DLD1 (cell line): ENCODE data around the gene FNDC5.

ENCODE experiments used
- in situ Hi-C: cut with HindIII; loops from 2 replicates; pipeline ENCODE4 v1.10.0; 2017; ENCODE audit warnings: low sequenced_read_pairs

Gene FNDC5

GRCh38 chr1:32898056-32898455 is 27.3 kb upstream of the FNDC5 start:
- in situ Hi-C loops: no loop called here

GRCh38 chr1:32897082-32898049 is 26.7 kb upstream of the FNDC5 start:
- in situ Hi-C loops: no loop called here

DNA sequence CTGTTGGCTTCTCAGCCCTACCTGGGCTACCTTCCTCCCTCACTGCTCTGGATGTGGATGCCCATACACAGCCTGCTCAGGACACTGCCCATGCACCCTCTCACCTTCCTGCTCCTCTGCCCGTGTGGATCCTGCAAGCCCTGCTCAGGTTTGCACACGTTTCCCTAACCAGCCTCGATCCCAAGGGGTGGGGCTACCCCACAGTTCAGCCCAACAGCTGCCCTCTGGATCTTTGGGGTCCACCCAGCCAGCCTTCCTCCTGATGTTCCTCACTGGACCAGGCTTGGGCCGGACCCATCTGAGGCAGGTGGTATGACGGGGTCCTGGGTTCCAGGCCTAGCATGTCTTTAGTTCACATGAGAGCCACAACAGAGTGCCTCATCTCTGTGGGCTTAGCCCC is 25.7 kb upstream of the FNDC5 start:
- in situ Hi-C loops: no loop called here

DNA sequence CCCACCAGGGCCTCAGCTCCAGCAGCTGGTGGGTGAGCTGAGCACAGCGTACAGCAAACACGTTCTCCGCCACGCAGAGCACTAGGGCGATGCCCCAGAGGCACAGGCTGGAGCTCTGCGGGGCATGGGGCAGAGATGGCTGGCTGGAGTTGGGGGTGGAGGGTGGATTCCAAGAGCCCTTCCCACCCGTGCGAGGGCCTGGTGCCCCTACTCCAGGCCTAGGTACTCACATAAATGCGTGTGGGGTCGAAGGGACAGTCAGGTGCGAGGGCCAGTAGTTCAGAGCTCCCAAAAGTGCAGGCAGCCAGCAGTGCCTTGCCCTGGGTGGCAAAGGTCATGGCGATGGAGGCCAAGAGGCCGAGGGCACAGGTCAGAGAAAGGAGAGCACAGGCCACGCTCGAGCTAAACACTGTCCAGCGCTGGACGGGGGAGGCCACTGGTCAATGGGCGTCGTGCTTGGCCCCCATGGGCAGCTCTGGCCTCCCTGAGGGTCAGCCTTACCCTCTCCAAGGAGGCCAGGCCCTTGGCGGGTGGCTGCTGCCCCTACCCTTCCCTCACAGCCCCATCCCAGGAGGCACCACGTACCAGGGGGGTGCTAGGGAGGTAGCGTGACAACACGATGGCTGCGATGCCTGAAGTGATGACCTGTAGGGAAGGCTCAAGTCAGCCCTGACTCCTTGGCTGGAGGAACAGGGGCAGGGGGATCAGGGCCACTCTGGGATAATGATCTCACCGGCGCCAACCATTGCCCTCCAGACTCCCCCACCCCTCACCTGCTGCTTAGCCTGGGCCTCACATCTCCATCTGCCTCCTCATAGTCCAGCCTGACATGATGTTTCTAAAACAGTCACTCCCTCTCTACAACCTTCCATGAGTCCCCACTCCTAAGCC is 24.9 kb upstream of the FNDC5 start:
- in situ Hi-C loops: no loop called here

DNA sequence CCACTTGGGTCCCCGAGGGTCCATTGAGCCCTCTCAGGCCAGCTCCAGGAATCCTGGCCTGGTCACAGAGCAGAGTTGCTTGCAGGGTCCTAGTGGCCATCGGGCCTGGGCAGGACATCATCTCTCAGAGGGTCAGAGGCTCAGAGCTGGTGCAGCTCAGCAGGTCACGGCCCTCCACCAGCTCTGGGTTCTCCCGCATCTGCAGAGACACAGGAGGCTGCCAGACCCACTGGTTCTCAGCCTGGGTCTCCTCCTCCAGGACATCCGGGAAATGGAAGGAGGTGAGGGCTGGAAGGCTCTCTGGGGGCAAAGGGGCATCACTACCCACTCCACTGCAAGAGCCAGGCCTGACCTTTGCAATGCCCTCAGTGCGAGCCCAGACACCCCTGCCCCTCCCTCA is 24.0 kb upstream of the FNDC5 start:
- in situ Hi-C loops: no loop called here

DNA sequence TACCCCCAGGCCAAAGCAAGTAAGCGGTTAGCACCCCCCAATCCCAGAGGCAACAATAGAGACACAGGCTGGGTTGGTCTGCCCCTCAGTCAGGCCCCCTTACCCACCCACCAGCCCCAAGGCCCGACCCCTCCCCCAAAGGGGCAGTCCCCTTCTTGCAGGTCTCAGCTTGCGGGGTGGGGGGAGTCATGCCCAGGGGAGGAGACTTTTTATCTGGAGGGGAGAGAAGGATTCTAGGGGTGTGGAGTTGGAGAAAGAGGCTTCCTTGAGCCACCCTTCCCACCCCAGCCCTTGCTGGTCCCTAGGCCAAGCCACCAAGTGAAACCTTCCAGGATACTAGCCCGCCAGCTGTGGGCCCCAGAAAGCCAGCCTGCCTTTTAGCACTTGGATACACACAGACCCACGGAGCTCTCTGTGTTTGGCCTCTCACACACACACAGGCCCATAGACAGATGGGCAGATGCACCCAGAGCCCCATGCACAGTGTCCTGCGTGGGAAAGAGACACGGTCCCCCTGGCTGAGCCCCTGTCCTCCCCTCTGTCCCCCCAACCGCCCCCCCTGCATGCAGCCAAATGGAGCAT is 23.4 kb upstream of the FNDC5 start:
- in situ Hi-C loops: no loop called here

DNA sequence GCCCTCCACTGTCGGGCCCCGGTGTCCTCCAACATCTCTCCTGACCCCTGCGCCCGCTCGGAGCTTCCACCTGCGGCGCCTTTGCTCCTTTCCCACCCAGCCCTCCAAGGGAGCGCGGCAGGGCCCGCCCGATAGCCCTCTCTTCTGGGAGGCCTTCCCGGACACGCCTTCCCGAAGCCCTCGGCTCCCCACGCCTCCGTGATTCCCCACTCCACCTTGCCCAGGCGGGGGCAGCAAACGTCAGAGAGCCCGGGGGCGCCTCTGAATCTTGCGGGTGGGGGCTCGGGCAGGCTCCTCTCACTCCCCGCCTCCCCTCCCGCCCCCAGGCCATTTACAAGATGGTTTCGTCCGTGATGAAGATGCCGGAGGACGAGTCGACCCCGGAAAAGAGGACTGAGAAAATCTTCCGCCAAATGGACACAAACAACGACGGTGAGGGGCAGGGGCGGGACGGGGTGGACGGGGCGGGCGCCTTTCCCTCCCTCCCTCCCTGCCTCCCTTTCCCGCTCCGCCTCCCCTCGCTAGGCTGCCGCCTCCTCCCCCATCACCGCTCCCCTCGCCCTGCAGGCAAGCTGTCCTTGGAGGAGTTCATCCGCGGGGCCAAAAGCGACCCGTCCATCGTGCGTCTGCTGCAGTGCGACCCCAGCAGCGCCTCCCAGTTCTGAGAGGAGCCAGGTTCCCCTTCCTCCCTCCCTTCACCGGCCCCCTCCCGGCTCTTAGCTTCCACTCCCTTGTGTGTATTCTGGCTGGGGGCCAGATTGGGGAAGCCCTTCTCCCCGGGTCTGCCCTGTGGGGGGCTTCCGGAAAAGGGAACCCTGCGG is 22.7 kb upstream of the FNDC5 start:
- in situ Hi-C loops: no loop called here

DNA sequence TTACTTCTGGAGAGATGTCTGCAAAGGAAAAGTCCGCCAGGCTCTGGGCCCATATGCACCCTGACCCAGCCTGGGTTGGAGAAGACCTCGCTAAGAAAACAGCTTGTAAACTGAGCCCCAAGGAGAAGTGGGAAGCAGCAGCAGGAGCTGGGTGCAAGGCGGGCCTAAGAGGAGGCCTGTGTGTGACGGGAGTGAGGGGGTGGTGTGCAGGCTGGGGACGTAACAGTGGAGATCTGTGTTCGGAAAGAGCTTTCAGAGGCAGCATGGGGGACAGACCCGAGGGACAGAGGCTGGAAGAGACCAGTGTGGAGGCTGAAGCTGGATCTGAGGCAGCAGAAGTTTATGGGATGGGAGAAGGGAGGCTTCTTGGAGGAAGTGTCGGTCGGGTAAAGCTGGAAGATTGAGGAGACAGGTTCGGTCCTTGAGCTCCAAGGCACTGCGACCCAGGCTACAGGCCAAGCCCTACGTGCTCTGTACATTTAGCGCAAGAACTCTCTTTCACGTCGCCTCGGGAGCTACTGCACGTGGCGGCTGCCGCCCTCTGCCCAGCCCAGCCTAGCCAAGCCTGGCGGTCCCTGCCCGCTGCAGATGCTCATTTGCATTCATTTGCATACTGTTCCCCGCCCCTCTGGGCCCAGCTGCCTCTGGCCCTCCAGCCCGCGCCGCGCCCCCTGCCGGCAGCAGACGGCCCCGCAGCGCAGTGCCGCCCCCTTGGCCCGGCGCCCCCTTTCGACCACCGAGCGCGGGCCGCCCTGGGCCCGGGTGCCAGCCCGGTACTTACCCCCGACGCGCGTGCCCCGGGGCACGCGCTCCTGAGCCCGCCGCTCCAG is 21.9 kb upstream of the FNDC5 start:
- in situ Hi-C loops: no loop called here

DNA sequence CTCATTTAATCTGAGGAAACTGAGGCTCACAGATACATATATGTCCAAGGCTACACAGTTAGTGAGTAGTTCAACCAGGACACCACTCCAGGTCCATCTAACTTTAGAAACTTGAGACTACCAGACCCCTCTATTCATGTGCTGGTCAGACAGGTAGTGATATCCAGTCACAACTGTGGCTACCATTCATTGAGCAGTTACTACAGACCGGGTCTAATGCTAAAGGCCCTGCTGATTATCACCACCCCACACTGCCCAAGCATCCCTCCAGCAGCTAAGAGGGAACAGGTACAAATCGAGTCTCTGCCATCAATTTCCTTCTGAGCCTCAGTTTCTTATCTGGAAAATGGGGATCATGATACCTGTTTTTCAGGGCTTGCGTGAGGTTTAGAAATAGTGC is 20.9 kb upstream of the FNDC5 start:
- in situ Hi-C loops: no loop called here

GRCh38 chr1:32891241-32891570 is 20.5 kb upstream of the FNDC5 start:
- in situ Hi-C loops: no loop called here

DNA sequence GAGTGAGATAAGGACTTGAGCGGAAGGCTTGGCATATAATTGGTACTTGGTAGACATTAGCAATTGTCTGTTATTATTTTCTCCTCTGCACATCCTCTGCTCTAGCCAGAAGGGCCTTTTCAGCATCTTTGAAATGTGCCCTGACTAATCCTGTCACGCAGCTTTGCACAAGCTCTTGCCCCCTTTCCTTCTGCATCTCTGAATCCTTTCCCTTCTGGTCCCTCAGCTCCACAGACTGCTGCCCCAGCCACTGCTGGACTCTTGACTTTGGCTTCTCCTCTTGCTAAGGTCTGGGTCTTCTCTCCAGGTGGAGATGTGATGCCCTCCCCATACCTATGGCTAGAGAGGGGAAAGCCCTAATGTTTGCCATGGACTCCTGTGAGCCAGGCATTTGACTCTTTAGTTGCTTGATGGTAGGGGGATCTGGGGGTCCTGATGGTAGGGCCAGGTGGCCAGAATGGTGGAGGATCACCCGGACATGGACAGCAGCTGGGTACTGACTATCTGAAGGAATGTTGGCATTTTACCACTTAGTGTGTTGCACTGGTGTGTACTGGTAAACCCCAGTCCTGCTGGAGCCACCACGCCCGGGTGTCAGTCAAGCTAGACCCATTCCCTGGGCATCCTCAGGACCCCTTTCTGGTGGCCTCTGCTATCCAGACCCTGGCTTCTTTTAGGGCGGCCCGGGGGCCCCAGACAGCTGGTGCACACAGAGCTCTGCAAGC is 20.0 kb upstream of the FNDC5 start:
- in situ Hi-C loops: no loop called here

DNA sequence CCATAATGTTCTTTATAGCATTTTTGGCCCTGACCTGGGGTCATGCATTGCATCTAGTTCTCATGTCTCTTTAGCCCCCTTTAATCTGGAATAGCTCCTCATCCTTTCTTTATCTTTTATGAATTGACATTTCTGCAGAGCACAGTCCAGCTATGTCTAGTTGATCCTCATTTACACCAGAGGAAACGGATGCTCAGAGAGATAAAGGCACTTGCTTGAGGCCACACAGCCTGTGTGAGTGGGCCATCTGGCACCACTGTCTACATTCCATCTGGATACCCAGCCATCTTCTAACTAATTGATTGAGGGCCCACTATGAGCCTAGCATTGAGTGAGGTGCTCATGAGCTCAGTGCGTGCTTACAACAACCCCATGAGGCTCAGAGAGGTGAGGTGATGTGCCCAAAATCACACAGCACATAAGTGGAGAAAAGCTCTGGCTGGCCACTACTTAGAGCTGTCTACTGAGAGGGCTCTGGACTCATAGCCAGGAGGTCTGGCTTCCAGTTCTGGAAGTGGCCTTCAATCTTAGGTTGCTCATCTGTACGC is 19.1 kb upstream of the FNDC5 start:
- in situ Hi-C loops: no loop called here

GRCh38 chr1:32888677-32889420 is 18.1 kb upstream of the FNDC5 start:
- in situ Hi-C loops: no loop called here

- in situ Hi-C loops: no loop called here
These were observed 17.4 kb upstream of the FNDC5 start for GRCh38 chr1:32888134-32888533.

DNA sequence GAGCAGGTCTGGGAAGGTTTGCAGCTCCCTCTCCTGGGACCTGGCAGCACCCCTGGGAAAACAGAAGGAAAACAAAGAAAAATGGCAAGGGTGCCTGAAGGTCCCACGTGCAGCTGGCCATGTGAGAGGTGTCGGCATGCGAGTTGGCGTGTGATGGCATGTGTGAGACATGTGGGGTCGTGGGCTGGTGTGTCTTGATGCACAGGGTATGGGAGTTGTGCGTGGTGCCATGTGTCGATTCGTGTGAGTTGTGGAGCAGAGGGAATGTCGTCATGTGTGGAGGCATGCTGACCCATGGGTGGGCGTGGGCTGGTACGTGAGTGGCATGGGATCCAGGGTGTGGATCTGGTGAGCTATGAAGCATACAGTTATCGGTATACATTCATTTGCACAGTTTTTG is 16.9 kb upstream of the FNDC5 start:
- in situ Hi-C loops: no loop called here

GRCh38 chr1:32886828-32887414 is 16.2 kb upstream of the FNDC5 start:
- in situ Hi-C loops: no loop called here

GRCh38 chr1:32886004-32886827 is 15.5 kb upstream of the FNDC5 start, which contains the start of gene HPCA:
TSS of gene HPCA (plus strand) at chr1:32886491. CDS start at chr1:32888899, 2,408 bp downstream.
- in situ Hi-C loops: no loop called here
